Measurements from ENCODE around the gene RCBTB2. TPM values are rescaled to one million over a fixed set of nuclear protein-coding genes. Genes with fewer than 3 reads are reported as not detected.

The RCBTB2 gene
- total RNA-seq, 1 experiment from 2014 or later: 0.87 TPM

DNA sequence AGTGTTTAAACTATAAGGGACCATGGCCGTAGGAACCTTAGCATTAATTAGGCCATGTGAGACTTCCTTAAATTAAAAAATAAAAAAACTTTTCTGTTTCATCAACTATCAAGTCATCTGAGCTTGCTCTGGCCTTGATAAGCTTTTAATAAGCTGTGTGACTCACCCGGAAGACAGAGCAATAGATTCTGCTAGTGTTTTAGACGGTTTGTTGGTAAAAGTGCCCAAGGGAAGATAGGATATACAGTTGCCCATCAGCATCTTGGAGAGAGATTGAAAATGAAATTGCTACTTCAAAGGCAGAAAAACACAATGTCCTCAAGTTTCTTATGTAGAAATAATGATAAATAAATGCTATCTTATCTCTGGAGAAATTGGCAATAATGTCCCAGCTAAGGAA lies 31.2 kb upstream of the RCBTB2 start:
- no peak for DNase-seq (ENCODE audit: extremely low read depth, low read depth)

- DNase-seq (ENCODE audit: extremely low read depth, low read depth): no peak
Observed at GRCh38 chr13:48563626-48564025, 30.7 kb upstream of the RCBTB2 start.

- DNase-seq (ENCODE audit: extremely low read depth, low read depth): no peak
Observed at GRCh38 chr13:48562296-48563066, 29.6 kb upstream of the RCBTB2 start.

GRCh38 chr13:48561466-48562235 lies 28.8 kb upstream of the RCBTB2 start:
- no peak for DNase-seq (ENCODE audit: extremely low read depth, low read depth)

- DNase-seq (ENCODE audit: extremely low read depth, low read depth): no peak
Observed at GRCh38 chr13:48560657-48561337, 27.9 kb upstream of the RCBTB2 start.

DNA sequence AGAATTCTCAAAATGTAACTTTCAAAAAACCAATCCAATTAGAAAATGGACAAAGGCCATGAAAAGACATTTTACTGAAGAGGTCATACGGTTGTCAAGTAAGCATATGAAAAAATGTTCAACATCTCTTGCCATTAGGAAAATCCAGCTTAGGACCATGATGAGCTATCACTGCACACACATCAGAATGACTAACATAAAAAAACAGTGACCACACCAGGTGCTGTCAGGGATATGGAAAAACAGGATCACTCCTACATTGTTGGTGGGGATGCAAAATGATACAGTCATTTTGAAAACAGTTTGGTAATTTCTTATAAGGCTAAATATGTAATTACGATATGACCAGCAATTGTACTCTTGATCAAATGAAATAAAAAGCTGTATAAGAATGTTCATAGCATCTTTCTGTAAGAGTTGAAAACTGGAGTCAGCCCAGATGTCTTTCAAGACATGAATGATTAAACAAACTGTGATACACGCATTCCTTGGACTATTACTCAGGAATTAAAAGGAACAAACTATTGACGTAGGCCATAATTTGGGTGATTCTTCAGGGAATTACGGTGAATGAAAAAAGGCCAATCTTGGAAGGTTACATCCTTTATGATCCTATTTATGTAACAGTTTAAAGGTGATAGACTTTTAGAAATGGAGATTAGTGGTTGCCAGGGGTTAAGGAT lies 26.9 kb upstream of the RCBTB2 start:
- no peak for DNase-seq (ENCODE audit: extremely low read depth, low read depth)

GRCh38 chr13:48556817-48557216 lies 23.9 kb upstream of the RCBTB2 start:
- no peak for DNase-seq (ENCODE audit: extremely low read depth, low read depth)

DNA sequence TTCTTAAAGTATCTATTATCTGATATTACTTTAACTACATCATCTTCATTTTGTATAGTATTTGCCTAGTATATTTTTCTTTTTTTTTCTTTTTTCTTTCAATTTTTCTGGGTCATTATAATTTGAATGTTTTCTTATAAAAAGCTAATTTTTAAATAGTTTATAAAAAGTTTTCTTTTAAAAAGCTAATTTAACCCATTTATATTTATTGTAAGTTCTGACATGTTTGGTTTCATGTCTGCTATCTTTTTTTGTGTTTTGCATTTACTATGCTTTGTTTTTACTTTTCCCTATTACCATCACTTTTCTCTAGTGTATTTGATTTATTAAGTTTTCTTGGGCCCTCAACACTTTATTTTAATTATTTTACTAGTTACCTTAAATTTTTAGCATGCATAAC lies 22.6 kb upstream of the RCBTB2 start:
- DNase-seq (ENCODE audit: extremely low read depth, low read depth): no peak

- DNase-seq (ENCODE audit: extremely low read depth, low read depth): no peak
Observed at GRCh38 chr13:48551329-48551728, 18.4 kb upstream of the RCBTB2 start.

DNA sequence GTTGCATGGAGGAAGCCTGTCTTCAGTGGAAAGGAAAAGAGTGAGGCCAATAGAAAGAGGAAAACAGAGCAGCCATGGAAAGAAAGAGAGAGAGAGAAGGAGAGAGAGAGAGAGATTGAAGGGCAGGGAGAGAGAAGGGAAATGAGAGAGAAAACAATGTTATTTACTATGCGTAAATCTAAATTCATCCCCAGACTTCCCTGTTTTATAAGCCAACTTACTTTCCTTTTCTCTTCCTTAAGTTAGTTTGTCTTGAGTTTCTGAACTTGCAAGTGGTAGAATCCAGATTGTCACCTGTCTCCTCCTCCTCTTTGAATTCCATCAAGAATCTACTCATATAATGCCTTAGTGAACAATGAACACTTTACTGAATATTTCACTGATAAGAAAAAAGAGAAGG lies 16.8 kb upstream of the RCBTB2 start:
- no peak for DNase-seq (ENCODE audit: extremely low read depth, low read depth)

- no peak for DNase-seq (ENCODE audit: extremely low read depth, low read depth)
Observed at GRCh38 chr13:48547663-48548092, 14.8 kb upstream of the RCBTB2 start.

- DNase-seq (ENCODE audit: extremely low read depth, low read depth): no peak
Observed at GRCh38 chr13:48545608-48546007, 12.7 kb upstream of the RCBTB2 start.

GRCh38 chr13:48542581-48543341 lies 9.9 kb upstream of the RCBTB2 start:
- DNase-seq (ENCODE audit: extremely low read depth, low read depth): no peak

GRCh38 chr13:48542138-48542537 lies 9.3 kb upstream of the RCBTB2 start:
- DNase-seq (ENCODE audit: extremely low read depth, low read depth): no peak

GRCh38 chr13:48539550-48539949 lies 6.7 kb upstream of the RCBTB2 start:
- no peak for DNase-seq (ENCODE audit: extremely low read depth, low read depth)

GRCh38 chr13:48536621-48537250 lies 3.9 kb upstream of the RCBTB2 start:
- no peak for DNase-seq (ENCODE audit: extremely low read depth, low read depth)

DNA sequence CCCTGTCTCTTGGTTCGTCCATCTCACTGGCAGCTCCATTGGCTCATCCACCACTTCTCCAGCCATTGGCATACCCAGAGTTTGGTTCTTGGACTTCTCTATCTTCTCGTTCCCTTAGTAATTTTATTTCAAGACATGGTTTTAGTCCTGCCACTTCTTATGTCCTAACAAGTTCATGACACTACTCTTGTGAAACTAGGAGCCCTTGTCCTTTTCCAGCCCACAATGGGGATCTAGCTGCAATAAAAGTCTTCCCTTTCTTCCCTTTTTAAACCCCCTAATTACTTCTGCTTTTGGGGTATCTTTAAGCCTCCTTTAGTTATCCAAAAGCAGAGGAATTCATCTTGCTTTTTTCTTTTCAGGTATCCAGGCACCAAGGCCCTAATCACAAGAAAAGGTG lies 2.9 kb upstream of the RCBTB2 start:
- DNase-seq (ENCODE audit: extremely low read depth, low read depth): no peak

GRCh38 chr13:48534911-48535501 lies 2.1 kb upstream of the RCBTB2 start:
- DNase-seq (ENCODE audit: extremely low read depth, low read depth): no peak

DNA sequence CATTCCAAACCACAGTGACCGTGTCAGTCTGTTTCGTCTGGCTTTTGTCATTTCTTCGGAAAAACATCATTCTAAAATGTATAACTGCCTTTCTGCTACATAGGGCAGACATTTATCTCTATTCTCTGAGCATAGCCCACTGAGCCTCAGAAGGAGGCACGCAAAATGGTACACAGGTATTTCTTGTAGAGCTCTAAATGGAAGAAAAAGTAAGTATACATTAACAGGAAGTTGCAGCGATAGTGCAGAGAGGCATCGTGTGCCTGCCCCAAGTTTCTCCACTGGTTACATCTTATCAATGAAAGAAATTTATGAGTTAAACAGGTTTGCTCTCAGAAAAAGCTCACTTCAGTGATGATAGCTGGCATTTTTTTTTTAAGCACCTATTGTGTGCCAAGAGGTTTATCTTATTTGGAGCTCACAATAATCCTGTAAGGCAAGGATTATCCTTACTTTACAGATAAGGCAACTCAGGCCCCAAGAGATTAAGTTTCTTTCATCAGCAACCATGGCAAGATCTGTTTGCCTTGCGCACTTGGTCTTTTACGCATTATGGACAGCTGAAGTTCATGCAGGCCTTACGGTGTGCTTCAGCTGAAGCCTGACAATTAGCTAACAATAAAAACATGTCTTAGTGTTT lies 1.2 kb upstream of the RCBTB2 start:
- no peak for DNase-seq (ENCODE audit: extremely low read depth, low read depth)
